Muscle layer of duodenum (tissue), 2 donors: ENCODE data around the gene VEGFC.

ENCODE experiments used
- H3K27ac ChIP-seq: one replicate; pipeline ENCODE4 v1.7.0; 2013; ENCODE audit warnings: mild to moderate bottlenecking, low read length
- H3K27me3 ChIP-seq: one replicate; pipeline ENCODE4 v1.7.0; 2013; ENCODE audit warnings: low read depth, mild to moderate bottlenecking, control low read depth, low read length
- H3K36me3 ChIP-seq, 2 donors: one replicate each; pipeline ENCODE4 v1.7.0; 2013; ENCODE audit warnings: low read length in 2 of 2, control low read depth in 1 of 2, mild to moderate bottlenecking in 1 of 2; ENCODE audit not compliant: insufficient read depth in 2 of 2, control insufficient read depth in 1 of 2
- H3K4me1 ChIP-seq, 2 donors: one replicate each; pipeline ENCODE4 v1.7.0; 2013; ENCODE audit warnings: low read length in 2 of 2, mild to moderate bottlenecking in 2 of 2, control low read depth in 1 of 2, moderate library complexity in 1 of 2; ENCODE audit not compliant: insufficient read depth in 2 of 2, control insufficient read depth in 1 of 2
- H3K4me3 ChIP-seq, 2 donors: one replicate each; pipeline ENCODE4 v1.7.0; 2013; ENCODE audit warnings: low read length in 2 of 2, low read depth in 1 of 2, mild to moderate bottlenecking in 1 of 2
- H3K9me3 ChIP-seq, 2 donors: one replicate each; pipeline ENCODE4 v1.7.0; 2013; ENCODE audit warnings: low read length in 2 of 2, control low read depth in 1 of 2, mild to moderate bottlenecking in 1 of 2; ENCODE audit not compliant: control insufficient read depth in 1 of 2
- donor health status: healthy.

Gene VEGFC

DNA sequence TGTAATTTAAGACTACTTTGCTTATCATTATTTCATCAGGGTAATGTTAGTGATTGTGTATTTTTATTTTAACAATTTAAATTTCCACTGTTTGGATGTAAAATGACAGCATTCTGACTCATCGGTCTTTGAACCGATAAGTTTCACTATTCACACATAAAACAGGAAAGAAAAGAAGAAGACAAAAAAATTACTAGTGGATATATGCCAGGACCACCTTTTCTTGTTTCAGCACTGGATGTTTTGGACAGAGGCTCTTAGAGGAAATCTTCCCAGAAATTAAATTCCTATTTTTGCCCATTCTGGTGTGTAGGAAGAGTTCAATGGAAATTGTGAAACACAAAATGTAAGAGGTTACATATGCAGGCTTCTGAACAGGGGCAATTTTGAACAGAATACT, 57.4 kb downstream of the VEGFC start:
- no peak overlapping the region for H3K27ac ChIP-seq
- no peak overlapping the region for H3K4me3 ChIP-seq
- no peaks in the 10 kb centered on the region for H3K36me3 ChIP-seq
- no peaks in the 10 kb centered on the region for H3K4me1 ChIP-seq
- no peaks in the 10 kb centered on the region for H3K9me3 ChIP-seq
- H3K27me3 ChIP-seq, result no peaks in the 10 kb centered on the region

DNA sequence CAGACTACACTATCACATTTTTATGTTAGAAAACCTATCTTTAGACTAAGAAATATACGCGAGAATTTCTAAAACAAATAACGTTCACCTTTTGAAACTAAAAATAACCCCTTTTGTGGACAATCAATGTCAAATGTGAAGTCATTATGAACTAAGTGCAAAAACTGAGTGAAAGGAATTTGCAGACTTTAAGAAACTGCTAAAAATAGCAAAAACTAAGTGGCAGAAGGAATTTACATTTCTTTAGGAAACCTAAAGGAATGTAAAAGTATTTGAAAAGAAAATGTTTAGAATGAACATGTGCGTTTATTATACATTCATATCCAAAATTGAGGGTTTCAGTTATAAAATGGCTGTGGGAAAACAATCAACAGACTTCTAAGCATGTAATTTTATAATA, 58.3 kb downstream of the VEGFC start:
- H3K4me1 ChIP-seq, result peaks cover 0 to 3% of the 10 kb centered on the region in 2 donors
- no peak overlapping the region for H3K4me3 ChIP-seq
- no peaks in the 10 kb centered on the region for H3K36me3 ChIP-seq
- no peak overlapping the region for H3K27ac ChIP-seq
- no peaks in the 10 kb centered on the region for H3K9me3 ChIP-seq
- no peaks in the 10 kb centered on the region for H3K27me3 ChIP-seq

GRCh38 chr4:176729489-176729888, 63.2 kb downstream of the VEGFC start:
- H3K9me3 ChIP-seq, result no peaks in the 10 kb centered on the region

DNA sequence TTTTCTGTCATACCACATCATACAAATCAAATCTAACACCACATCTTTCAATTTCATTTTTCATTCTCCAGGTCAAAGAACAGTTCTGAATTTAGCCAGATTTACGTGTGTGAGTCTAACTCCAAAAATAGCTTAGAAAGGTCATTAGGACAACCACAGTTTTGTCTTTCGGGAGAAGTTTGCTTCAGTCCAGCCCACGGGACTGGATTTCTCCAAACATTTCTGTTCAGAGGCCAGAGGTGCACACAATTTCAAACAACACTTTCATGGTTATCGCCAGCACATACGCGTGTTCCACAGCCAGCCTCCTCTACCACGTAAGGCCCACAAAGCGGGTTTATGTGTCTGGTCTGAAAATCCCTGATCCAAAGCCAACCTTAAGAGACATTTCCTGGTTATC, 65.9 kb downstream of the VEGFC start:
- Histone ChIP-seq H3K9me3 (no peaks in the 10 kb centered on the region), H3K4me1 (peaks cover 0 to 3% of the 10 kb centered on the region in 2 donors), H3K27me3 (no peaks in the 10 kb centered on the region), H3K4me3 (no peak overlapping the region), H3K27ac (no peak overlapping the region), H3K36me3 (no peaks in the 10 kb centered on the region)

More at GRCh38 chr4:176729489-176729888, 63.2 kb downstream of the VEGFC start:
- H3K4me1 ChIP-seq, result peaks cover 0 to 3% of the 10 kb centered on the region in 2 donors
- H3K36me3 ChIP-seq, result no peaks in the 10 kb centered on the region
- no peaks in the 10 kb centered on the region for H3K27me3 ChIP-seq
- H3K27ac ChIP-seq, result no peak overlapping the region
- H3K4me3 ChIP-seq, result no peak overlapping the region

DNA sequence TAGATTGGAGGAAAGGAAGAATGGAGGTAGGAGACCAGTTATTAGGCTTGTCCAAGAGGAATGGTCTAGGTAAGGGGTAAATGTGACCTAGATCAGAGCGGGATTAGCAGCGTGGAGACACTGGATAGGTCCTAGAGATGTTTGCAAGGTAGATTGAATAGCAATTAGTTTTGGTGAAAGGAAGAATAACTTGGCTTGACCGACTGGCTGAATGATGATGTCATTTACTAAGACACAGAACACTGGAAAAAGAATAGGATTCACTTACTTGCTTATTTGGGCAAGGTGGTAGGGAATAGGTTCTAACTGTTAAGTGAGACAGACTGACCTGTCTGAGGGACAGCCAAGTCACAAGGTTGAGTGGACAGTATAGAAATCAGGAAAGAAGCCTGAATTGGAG, 71.3 kb downstream of the VEGFC start:
- Histone ChIP-seq H3K36me3 (no peaks in the 10 kb centered on the region), H3K4me3 (no peak overlapping the region), H3K4me1 (no peaks in the 10 kb centered on the region), H3K27ac (no peak overlapping the region), H3K27me3 (no peaks in the 10 kb centered on the region), H3K9me3 (peaks cover 4 to 6% of the 10 kb centered on the region in 2 donors)

DNA sequence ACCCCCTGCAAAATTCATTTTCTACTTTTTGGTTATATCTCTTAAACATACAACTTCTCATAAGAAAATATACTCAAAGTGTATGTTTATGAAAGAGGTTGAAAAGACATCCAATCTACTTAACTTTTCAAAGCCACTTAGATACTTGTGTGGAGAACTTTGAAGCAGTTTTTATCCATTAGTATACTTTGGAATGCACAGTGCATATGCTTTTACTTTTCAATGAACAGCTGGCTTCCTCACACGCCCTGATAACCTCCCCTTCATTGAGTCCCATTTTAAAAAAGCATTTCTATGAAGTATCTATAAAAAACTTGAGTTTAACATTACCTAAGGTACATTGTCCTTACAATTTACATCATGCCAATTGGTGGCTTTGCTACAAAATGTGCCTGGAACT, 73.8 kb downstream of the VEGFC start:
- Histone ChIP-seq H3K9me3 (peaks cover 4 to 6% of the 10 kb centered on the region in 2 donors), H3K4me1 (no peaks in the 10 kb centered on the region), H3K27me3 (no peaks in the 10 kb centered on the region), H3K36me3 (no peaks in the 10 kb centered on the region), H3K4me3 (no peak overlapping the region), H3K27ac (no peak overlapping the region)

DNA sequence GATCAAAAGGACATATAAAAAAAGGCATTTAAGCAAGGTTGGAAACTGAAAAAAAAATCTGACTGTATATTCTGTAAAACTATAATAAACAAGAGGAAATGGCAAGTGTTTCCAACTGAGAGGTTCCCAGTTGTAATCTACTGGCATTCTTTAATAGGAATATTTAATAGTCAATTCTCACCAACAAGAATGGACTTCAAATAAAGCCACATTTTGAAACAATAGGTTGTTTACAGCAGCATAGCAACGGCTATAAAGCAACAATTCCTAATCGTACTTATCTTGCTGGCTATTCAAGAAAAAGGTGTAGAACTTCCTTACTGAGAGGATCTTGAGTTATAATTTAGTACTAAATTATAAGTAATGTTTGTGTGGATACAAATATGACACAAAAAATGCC, 75.5 kb downstream of the VEGFC start:
- H3K9me3 ChIP-seq, result peaks cover 4 to 6% of the 10 kb centered on the region in 2 donors
- H3K27ac ChIP-seq, result no peak overlapping the region
- no peaks in the 10 kb centered on the region for H3K4me1 ChIP-seq
- no peaks in the 10 kb centered on the region for H3K27me3 ChIP-seq
- no peak overlapping the region for H3K4me3 ChIP-seq
- H3K36me3 ChIP-seq, result no peaks in the 10 kb centered on the region

DNA sequence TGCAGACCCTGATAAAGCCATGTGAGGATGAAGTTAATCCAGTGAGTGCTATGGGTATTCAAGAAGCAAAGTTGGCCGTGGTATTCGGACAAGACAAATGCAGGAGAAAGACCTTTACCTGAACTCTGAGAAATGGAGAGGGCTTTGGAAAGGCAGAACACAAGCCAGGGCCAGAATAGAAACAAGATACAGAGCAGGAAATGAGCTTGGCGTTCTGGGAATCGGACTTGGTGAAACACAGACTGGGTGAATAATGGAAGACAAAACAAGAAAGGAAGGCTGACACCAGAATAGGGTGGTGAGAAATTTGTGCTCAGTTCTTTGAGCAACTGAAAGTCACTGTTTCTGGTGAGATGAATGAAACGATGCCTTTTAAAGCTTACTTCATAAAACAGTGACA, 83.3 kb downstream of the VEGFC start:
- no peak overlapping the region for H3K27ac ChIP-seq

DNA sequence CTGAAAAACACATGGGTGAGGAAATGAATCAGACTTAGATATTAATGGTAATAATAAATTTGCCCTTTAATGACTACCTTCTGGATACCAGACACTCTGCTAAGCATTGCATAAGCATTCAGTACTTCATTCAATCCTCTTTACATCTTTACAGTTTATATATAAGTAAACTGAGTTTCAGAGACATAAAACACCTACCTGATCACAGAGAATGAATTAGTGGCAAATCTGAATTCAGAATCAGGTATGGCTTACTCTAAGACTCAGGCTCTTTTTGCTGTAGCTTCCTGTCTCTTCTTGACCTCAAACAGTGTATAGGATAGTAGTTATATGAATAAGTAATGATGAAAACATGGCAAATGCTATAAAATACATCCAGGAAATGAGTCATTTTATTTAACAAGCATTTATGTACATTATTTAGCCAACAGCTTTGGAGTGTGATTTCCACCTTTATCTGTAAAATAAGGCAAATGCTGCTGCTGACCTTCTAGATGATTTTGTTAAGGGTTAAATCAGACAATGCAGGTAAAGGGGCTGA, 83.9 kb downstream of the VEGFC start:
- no peak overlapping the region for H3K27ac ChIP-seq
- H3K27me3 ChIP-seq, result no peaks in the 10 kb centered on the region
- H3K36me3 ChIP-seq, result no peaks in the 10 kb centered on the region
- H3K4me3 ChIP-seq, result no peak overlapping the region
- no peaks in the 10 kb centered on the region for H3K4me1 ChIP-seq
- no peaks in the 10 kb centered on the region for H3K9me3 ChIP-seq

More for the DNA sequence above, 83.3 kb downstream of the VEGFC start:
- Histone ChIP-seq H3K36me3 (no peaks in the 10 kb centered on the region), H3K4me1 (no peaks in the 10 kb centered on the region), H3K4me3 (no peak overlapping the region), H3K9me3 (no peaks in the 10 kb centered on the region), H3K27me3 (no peaks in the 10 kb centered on the region)

GRCh38 chr4:176690716-176691115, 102.0 kb downstream of the VEGFC start:
- H3K36me3 ChIP-seq, result no peaks in the 10 kb centered on the region
- no peak overlapping the region for H3K27ac ChIP-seq
- no peak overlapping the region for H3K4me3 ChIP-seq
- H3K27me3 ChIP-seq, result no peaks in the 10 kb centered on the region
- H3K4me1 ChIP-seq, result no peaks in the 10 kb centered on the region
- H3K9me3 ChIP-seq, result no peaks in the 10 kb centered on the region

- Histone ChIP-seq H3K27me3 (no peaks in the 10 kb centered on the region), H3K4me3 (no peak overlapping the region), H3K9me3 (no peaks in the 10 kb centered on the region), H3K27ac (no peak overlapping the region), H3K4me1 (peaks cover 5 to 9% of the 10 kb centered on the region in 2 donors), H3K36me3 (no peaks in the 10 kb centered on the region)
These were observed 112.0 kb downstream of the VEGFC start for GRCh38 chr4:176680668-176681180.

GRCh38 chr4:176676901-176677300, 115.8 kb downstream of the VEGFC start:
- no peaks in the 10 kb centered on the region for H3K36me3 ChIP-seq
- no peak overlapping the region for H3K4me3 ChIP-seq
- no peak overlapping the region for H3K27ac ChIP-seq
- H3K9me3 ChIP-seq, result no peaks in the 10 kb centered on the region
- H3K4me1 ChIP-seq, result peaks cover 5 to 9% of the 10 kb centered on the region in 2 donors
- H3K27me3 ChIP-seq, result no peaks in the 10 kb centered on the region
